HG02884 (cell line): ENCODE results near the gene SKIC8.
"Not testable (repeated sequence)": the region's sequence is repeated elsewhere in the genome, so short reads cannot be mapped to it uniquely, and the experiment has no call there.

Source experiments
- ATAC-seq: cut with Tn5 transposase; IDR thresholded peaks from one replicate; pipeline ENCODE4 v1.9.1; 2021; ENCODE audit warnings: mild to moderate bottlenecking, moderate library complexity; ENCODE audit not compliant: unreplicated experiment

The SKIC8 gene

GRCh38 chr15:78257681-78258080 lies 41.7 kb downstream of the SKIC8 start:
- ATAC-seq: no peak

DNA sequence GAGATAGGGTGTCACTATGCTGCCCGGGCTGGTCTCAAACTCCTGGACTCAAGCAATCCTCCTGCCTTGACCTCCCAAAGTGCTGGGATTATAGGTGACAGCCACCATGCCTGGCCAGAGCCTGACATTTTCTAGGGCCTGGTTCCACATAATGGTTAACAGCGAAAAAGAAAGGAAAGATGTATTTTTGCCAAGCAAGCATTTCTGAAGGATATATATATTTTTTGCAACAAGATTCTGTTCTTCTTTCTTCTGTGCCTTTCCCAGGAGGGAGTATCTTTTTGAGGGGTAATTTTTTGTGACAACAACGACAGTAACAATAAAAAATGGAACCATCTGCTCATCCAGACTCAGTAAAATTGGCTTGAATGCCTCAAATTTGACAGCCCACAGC lies 43.4 kb downstream of the SKIC8 start:
- ATAC-seq: no peak

- no peak for ATAC-seq
These were observed 43.9 kb downstream of the SKIC8 start for GRCh38 chr15:78255421-78256043.

GRCh38 chr15:78251136-78251535 lies 48.3 kb downstream of the SKIC8 start:
- no peak for ATAC-seq

GRCh38 chr15:78249131-78249530 lies 50.3 kb downstream of the SKIC8 start:
- ATAC-seq: no peak

DNA sequence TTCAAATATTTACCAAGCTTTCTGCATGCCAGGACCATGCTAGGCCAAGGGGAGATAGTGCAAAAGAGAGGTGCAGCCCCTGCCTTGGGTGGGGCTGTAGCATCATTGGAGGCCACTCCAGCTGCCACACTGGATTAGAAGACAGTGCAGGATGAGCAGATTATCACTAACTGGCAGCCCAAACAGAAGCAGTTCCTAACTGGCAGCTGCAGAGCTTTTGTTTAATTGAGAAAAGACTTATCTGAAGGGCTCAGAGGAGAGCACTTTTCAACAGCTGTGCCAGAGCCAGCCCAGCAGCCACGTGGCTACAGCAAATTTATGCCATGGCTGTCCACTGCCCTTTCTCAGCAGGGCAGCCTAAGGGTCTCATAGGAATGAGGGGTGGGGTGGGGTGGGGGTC lies 51.5 kb downstream of the SKIC8 start:
- no peak for ATAC-seq

DNA sequence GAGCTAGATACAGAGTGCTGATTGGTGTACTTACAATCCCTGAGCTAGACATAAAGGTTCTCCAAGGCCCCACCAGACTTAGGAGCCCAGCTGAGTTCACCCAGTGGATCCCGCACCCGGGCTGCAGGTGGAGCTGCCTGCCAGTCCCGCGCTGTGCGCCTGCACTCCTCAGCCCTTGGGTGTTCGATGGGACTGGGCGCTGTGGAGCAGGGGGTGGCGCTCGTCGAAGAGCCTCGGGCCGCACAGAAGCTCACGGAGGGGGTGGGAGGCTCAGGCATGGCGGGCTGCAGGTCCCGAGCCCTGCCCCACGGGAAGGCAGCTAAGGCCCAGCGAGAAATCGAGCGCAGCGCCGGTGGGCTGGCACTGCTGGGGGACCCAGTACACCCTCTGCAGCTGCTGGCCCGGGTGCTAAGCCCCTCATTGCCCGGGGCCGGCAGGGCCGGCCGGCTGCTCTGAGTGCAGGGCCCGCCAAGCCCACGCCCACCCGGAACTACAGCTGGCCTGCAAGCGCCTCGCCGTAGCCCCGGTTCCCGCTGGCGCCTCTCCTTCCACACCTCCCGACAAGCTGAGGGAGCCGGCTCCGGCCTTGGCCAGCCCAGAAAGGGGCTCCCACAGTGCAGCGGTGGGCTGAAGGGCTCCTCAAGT lies 53.3 kb downstream of the SKIC8 start:
- ATAC-seq: not testable (repeated sequence)

DNA sequence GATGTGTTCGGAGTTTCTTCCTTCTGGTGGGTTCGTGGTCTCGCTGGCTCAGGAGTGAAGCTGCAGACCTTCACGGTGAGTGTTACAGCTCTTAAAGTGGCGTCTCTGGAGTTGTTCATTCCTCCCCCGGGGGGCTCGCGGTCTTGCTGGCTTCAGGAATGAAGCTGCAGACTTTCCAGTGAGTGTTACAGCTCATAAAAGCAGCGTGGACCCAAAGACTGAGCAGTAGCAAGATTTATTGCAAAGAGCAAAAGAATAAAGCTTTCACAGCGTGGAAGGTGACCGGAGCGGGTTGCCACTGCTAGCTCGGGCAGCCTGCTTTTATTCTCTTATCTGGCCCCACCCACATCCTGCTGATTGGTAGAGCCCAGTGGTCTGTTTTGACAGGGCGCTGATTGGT lies 54.0 kb downstream of the SKIC8 start:
- not testable (repeated sequence) for ATAC-seq

DNA sequence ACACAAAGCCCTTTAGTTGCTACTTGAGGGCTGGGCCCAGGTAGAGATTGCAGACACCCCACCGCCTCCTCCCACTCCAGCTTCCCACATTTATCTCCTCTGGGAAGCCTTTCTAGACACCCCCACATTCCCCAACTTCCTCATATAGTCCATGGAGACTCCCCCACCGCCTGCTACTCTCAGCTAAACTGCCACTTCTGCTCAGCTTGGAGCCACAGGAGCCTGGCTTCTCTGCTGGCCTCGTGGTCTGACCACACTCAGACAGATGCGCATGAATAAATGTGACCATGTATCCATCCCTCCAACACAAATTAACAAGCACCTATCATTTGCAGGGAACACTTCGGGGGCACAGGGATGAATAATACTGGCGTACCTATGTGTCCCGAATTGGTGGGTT lies 54.5 kb downstream of the SKIC8 start:
- ATAC-seq: no peak

- no peak for ATAC-seq
These were observed 55.3 kb downstream of the SKIC8 start for GRCh38 chr15:78244101-78244500.

DNA sequence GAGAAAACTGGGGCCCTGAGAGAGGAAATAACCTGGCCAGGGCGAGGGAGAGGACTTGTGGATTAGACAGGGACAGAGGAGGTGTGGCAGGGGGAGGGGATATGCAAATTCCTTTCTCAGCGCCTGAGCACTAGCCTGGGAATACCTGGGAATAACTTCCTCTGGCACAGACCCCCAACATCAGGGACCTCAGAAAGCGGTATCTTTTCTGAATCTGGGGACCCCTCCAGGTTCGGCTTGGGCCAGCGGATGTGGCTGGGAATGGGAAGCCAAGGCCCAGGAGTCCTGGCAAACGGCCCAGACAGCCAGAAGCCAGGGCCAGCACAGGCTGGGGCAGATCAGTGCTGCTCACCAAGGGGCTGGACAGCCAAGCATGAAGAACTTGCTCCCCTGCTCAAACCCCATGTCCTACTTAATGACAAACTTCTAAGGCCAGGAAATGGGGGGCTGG lies 55.9 kb downstream of the SKIC8 start:
- ATAC-seq: no peak

- ATAC-seq: no peak
These were observed 56.4 kb downstream of the SKIC8 start for GRCh38 chr15:78243058-78243457.

- no peak for ATAC-seq
These were observed 57.3 kb downstream of the SKIC8 start for GRCh38 chr15:78242128-78242527.

DNA sequence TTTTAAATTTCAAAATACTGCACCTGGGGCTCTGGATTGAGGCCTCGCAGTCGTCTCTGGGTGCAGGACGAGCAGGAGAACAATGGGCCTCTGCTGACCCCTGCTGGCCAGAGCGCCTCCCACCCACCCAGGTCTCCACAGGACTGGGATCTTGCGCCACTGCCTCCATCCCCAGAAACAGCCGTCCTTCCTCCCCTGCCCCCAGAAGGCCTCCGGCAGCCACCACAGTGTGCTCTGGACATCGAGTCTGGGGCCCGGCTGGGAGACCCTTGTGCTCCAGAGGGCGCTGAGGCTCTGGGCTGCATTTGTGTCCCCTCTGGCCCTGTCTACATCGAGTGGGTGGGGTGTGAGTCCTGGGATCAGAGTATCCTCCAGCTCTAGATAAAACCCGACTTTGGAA lies 58.4 kb downstream of the SKIC8 start:
- no peak for ATAC-seq

GRCh38 chr15:78239811-78240210 lies 59.6 kb downstream of the SKIC8 start:
- no peak for ATAC-seq

GRCh38 chr15:78237146-78237545 lies 62.3 kb downstream of the SKIC8 start:
- no peak for ATAC-seq

GRCh38 chr15:78236491-78236890 lies 62.9 kb downstream of the SKIC8 start:
- ATAC-seq: no peak

DNA sequence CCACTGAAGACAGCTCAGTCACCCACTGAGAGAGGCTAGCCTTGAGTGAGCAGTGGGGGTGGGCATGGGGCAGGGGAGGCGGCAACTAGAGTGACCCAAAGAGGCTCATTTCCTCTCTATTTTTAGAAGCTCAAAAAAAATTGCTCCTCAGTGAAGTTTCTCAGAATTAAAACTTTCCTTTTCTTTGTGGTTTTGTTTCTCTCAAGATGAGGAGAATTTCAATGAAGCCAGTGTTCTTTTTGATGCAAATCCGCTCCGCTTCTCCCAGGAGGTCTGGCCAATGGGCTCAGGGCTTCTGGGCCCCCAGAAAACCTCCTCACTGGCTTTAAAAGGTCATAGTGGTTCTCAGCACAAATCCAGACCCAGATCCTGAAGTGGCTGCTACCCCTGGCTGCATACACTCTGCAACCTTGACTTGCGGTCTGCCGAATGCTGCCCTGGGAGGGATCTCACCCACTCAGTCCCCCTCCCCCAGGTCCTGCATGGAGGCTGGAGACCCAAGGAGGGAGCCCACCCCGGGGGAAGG lies 64.8 kb downstream of the SKIC8 start, which contains the start of gene ACSBG1:
Gene ACSBG1 (minus strand): TSS at position 51 of the 526 bp plus-strand sequence. CDS start 64 bp downstream, outside the sequence.
- no peak for ATAC-seq

DNA sequence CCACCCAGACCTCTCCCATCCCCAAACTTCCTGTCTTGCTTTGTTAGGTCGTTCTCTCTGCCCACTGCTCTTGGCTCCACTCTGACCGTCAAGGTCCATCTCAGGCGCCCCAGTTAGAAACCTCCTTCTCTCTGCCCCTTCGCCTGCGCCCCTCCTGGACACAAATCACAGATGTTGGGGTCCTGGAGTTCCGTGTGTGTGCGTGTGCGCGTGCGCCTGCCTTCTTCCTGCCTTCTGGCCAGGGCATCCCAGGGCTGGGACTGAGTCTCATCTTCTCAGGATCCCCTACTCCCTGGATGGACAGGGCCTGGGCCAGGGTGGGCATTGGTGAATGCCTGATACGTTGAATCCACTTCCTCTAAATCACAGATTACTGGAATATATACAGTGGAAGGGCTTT lies 65.9 kb downstream of the SKIC8 start:
- ATAC-seq: no peak
